ENCODE data around the gene CHI3L1. TPM values are rescaled to one million over a fixed set of nuclear protein-coding genes. Genes with fewer than 3 reads are reported as not detected.

CHI3L1 gene
- total RNA-seq, 3 donors from 2014 or later, result 14.2 to 638 (median 426) TPM

DNA sequence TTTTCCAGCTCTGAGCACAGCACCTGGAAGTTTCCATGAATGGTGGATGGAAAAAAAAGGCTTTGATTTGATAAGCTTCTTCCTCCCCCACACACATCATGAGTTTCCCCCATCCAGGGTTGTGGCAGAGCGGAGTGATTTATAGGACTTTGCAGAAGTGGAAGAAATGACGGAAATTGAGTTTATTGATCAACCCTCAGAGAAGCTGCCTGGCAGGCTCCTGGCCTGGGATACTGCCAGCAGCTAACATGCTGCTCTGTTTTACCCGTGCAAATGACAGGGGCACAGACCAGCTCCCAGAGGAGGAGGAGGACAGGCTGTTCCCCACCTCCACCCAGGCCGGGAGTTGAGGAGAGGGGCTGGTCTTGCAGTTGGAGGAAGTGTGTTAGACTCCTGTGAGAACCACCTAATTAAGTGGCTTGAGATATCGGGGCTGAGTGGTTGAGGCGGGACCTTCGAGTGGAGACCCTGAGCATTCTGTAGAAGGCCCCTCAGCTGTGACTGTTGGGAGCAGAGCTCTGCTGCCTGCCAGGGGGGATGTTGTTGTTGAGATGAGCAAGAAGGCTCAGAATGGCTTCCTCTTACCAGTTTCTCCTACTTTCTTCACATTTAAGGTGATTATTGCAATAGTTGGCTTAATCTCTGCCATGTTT, 37.2 kb downstream of the CHI3L1 start:
- peak overlapping the region; percentile 62 to 86 for H3K27ac ChIP-seq
- TF ChIP-seq POLR2AphosphoS5 (IDR thresholded peaks at IDR 0.05) (no peak), POLR2A (IDR thresholded peaks at IDR 0.05) (no peak)
- TF ChIP-seq, protein P1, sequence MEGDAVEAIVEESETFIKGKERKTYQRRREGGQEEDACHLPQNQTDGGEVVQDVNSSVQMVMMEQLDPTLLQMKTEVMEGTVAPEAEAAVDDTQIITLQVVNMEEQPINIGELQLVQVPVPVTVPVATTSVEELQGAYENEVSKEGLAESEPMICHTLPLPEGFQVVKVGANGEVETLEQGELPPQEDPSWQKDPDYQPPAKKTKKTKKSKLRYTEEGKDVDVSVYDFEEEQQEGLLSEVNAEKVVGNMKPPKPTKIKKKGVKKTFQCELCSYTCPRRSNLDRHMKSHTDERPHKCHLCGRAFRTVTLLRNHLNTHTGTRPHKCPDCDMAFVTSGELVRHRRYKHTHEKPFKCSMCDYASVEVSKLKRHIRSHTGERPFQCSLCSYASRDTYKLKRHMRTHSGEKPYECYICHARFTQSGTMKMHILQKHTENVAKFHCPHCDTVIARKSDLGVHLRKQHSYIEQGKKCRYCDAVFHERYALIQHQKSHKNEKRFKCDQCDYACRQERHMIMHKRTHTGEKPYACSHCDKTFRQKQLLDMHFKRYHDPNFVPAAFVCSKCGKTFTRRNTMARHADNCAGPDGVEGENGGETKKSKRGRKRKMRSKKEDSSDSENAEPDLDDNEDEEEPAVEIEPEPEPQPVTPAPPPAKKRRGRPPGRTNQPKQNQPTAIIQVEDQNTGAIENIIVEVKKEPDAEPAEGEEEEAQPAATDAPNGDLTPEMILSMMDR (IDR thresholded peaks at IDR 0.05), result no peak
- no peak for DNase-seq (ENCODE audit: low spot score in 2 of 2)
- no peaks in the 10 kb centered on the region for H3K9me3 ChIP-seq
- H3K4me1 ChIP-seq, result peaks cover 0 to 12% of the 10 kb centered on the region in 2 donors
- intact Hi-C loops (cut with DNase I; ENCODE audit: low total_unique reads), result no loop called here
- H3K27me3 ChIP-seq, result no peaks in the 10 kb centered on the region
- H3K36me3 ChIP-seq, result no peaks in the 10 kb centered on the region
- H3K4me3 ChIP-seq, result no peak overlapping the region

DNA sequence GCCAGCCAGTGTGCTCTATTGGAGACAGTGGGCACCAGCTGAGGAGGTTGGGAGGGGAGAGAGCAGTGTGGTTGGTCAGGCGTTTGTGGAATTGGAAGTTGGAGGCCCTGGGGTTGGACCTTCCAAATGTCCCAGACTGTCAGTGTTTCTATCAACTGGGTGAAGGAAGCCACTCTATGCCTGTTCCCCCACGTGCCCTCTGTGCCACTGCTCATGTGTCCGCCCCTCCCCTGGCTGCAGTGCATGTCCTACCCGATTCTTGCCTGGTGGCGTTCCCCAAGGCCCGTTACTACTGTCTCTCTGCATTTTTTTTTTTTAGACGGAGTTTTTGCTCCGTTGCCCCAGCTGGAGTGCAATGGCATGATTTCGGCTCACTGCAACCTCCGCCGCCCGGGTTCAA, 37.9 kb downstream of the CHI3L1 start:
- peak overlapping the region; percentile 62 to 86 for H3K27ac ChIP-seq
- H3K4me3 ChIP-seq, result no peak overlapping the region
- no peaks in the 10 kb centered on the region for H3K9me3 ChIP-seq
- DNase-seq (ENCODE audit: low spot score in 2 of 2), result no peak
- intact Hi-C loops (cut with DNase I; ENCODE audit: low total_unique reads), result no loop called here
- H3K27me3 ChIP-seq, result no peaks in the 10 kb centered on the region
- peaks cover 0 to 8% of the 10 kb centered on the region in 2 donors for H3K4me1 ChIP-seq
- TF ChIP-seq POLR2AphosphoS5 (IDR thresholded peaks at IDR 0.05) (no peak), POLR2A (IDR thresholded peaks at IDR 0.05) (no peak)
- TF ChIP-seq, protein P1 (IDR thresholded peaks at IDR 0.05), result no peak
- H3K36me3 ChIP-seq, result no peaks in the 10 kb centered on the region

DNA sequence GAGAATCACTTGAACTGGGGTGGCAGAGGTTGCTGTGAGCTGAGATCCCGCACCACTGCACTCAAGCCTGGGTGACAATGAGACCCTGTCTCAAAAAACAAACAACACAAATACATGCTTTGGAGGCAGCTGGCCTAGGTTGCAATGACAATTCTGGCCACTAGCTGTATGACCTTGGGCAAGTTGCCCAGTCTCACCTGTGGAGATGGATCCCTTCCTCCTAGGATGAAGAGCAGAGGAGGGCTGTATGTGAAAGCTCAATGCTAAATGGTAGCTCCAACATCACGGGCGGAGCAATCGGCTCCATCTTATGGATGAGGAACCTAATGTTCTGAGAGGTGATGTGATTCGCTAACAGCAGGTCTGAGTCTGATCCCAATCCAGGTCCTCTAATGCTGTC, 38.4 kb downstream of the CHI3L1 start:
- Histone ChIP-seq H3K4me1 (peaks cover 0 to 5% of the 10 kb centered on the region in 2 donors), H3K4me3 (no peak overlapping the region), H3K9me3 (no peaks in the 10 kb centered on the region), H3K27ac (peak overlapping the region; percentile 62 to 86), H3K36me3 (no peaks in the 10 kb centered on the region), H3K27me3 (no peaks in the 10 kb centered on the region)
- TF ChIP-seq POLR2AphosphoS5 (IDR thresholded peaks at IDR 0.05), result no peak
- TF ChIP-seq, protein P1 (IDR thresholded peaks at IDR 0.05), result peak in 2 of 3 donors; percentile 24 to 40
- TF ChIP-seq POLR2A (IDR thresholded peaks at IDR 0.05), result no peak
- no peak for DNase-seq (ENCODE audit: low spot score in 2 of 2)
- intact Hi-C loops (cut with DNase I; ENCODE audit: low total_unique reads), result no loop called here

DNA sequence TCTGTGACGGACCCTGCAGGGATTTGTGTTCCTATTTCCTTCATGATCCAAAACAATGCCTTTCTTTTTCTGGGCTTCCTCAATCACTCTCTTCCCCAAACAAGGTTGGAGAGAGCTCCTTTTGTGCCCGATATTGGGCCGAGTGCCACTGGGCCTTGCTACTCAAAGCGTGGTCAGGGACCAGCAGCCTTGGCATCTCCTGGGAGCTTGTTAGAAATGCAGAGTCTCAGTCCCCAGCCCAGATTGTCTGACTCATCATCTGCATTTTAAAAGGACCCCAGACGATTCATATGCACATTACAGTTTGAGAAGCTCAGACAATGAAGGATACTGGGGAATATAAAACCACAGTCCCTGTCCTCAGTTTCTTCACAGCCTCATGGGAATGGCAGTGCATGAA, 39.1 kb downstream of the CHI3L1 start:
- no peak overlapping the region for H3K4me3 ChIP-seq
- no peaks in the 10 kb centered on the region for H3K27me3 ChIP-seq
- H3K27ac ChIP-seq, result peak overlapping the region in 1 of 2 donors; percentile 86
- H3K4me1 ChIP-seq, result peaks cover 0 to 5% of the 10 kb centered on the region in 2 donors
- DNase-seq (ENCODE audit: low spot score in 2 of 2), result peak in 1 of 2 donors; percentile 68
- H3K9me3 ChIP-seq, result no peaks in the 10 kb centered on the region
- intact Hi-C loops (cut with DNase I; ENCODE audit: low total_unique reads), result no loop called here
- TF ChIP-seq, protein P1 (IDR thresholded peaks at IDR 0.05), result no peak
- TF ChIP-seq POLR2A (IDR thresholded peaks at IDR 0.05) (no peak), POLR2AphosphoS5 (IDR thresholded peaks at IDR 0.05) (no peak)
- no peaks in the 10 kb centered on the region for H3K36me3 ChIP-seq

DNA sequence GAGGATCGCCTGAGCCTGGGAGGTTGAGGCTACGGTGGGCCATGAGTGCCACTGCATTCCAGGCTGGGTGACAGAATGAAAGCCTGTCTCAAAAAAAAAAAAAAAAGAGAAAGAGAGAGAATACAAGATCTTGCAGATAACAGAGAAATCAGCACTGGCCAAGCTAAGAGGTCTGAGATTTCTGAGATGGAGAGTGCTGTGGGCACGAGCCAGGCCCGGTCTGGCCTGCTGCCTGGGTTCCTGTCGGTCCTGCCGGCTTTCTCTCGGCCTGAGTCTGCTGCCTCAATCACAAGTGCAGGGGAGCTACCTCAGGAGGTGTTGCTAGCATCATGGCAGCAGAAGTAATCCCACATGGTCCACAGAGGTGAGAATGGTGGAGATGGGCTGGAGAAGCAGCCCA, 40.0 kb downstream of the CHI3L1 start:
- Histone ChIP-seq H3K36me3 (no peaks in the 10 kb centered on the region), H3K27ac (peak overlapping the region; percentile 76 to 86), H3K9me3 (no peaks in the 10 kb centered on the region), H3K4me3 (no peak overlapping the region), H3K4me1 (peaks cover 0 to 5% of the 10 kb centered on the region in 2 donors), H3K27me3 (no peaks in the 10 kb centered on the region)
- DNase-seq (ENCODE audit: low spot score in 2 of 2), result no peak
- intact Hi-C loops (cut with DNase I; ENCODE audit: low total_unique reads), result no loop called here
- TF ChIP-seq POLR2A (IDR thresholded peaks at IDR 0.05) (no peak), POLR2AphosphoS5 (IDR thresholded peaks at IDR 0.05) (no peak)
- TF ChIP-seq, protein P1 (IDR thresholded peaks at IDR 0.05), result no peak
